Middle frontal gyrus (tissue), 1 donor: ENCODE data around the gene NAA80.
"Not testable (repeated sequence)": the region's sequence is repeated elsewhere in the genome, so short reads cannot be mapped to it uniquely, and the experiment has no call there.

ENCODE experiments used
- DNase-seq: peaks from one replicate; pipeline ENCODE4 v3.0.0-alpha.2; 2015; ENCODE audit warnings: low spot score; ENCODE audit errors: extremely low spot score

The NAA80 gene

DNA sequence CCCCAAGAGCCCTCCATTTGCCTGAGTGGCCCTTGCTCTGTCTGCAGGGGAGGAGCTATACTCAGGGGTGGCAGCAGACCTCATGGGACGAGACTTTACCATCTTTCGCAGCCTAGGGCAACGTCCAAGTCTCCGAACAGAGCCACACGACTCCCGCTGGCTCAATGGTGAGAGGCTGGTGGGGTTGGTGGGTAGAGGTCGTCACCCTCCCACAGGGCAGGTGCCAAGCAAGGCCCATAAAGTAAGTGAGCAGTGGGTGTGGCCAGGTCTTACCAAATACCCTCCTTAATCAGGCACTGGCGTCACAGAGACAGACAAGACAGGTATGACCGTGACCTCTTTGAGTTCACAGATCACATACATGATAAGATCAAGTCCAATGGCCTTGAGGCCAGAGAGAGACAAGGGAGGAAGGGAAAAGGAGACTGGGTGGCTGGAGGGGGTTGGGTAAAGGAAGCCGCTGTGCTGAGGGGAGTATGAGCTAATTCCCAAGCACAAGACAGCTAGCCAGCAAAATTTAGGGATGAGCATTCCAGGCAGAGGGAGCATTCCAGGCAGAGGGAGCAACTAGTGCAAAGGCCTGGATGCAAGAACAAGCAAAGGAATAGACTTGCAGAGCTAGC lies 27.8 kb downstream of the NAA80 start:
- no peak for DNase-seq

DNA sequence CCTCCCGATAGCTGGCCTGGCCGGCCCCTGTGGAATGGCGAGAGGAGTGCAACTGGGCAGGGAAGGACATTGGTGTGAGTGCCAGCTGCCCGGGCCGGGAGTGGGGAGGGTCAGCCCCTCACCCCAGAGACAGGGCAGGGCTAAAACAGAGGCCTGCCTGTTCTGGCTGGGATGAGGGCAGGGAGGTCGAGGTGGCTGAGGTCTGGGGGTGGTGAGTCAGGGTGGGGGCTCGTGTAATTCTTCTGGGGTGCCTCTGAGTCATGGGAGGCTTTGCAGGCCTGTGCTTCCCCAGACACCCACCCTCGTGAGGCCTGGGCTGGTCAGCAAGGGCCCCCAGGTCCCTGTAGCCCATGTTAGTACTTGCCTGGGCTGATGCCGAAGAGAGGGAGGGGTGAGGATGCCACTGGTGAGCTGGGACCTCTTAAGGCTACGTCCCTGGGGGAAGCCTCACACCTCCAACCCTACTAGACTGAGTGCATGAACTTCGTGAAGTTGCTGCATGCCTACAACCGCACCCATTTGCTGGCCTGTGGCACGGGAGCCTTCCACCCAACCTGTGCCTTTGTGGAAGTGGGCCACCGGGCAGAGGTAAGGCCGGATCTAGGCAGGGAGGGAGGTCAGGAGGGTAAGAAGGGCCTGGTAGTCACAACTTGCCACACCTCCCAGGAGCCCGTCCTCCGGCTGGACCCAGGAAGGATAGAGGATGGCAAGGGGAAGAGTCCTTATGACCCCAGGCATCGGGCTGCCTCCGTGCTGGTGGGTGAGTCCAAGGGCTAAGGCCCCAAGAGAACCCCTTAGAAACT lies 28.6 kb downstream of the NAA80 start:
- no peak for DNase-seq

DNA sequence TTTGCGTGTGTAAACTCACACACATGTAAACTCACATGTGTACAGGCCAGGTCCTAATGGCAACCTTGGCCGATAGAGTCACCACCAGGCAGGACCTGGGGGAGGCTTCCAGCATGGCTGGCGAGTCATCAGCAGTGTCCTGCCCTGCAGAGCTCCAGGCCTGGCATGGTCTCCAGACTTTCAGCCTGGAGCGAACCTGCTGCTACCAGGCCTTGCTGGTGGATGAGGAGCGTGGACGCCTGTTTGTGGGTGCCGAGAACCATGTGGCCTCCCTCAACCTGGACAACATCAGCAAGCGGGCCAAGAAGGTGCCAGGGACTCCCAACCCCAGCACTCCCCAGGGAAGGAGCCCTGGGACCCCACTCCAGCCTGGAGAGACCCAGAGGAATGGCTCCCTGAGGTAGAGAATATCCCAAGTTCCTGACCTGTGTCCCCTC lies 29.2 kb downstream of the NAA80 start:
- no peak for DNase-seq

DNA sequence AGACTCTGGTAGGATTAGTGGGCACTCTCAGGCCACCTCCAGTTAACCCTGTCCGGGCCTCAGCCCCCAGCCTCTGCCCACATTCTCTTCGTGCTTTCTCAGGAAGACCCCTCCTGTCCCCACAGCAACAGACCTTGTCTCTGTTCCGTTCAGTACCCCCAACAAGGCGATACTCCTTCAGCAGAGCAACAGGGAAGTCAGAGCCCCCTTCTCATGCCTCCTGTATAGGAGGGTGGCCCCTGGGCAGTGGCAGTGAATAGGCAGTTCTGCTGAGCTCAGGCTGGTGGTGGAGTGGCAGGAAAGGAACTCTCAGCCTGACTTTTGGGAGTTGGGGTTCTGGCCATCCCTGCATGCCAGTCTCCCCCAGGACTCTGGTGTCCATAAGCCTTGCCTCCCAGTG lies 29.7 kb downstream of the NAA80 start:
- no peak for DNase-seq

DNA sequence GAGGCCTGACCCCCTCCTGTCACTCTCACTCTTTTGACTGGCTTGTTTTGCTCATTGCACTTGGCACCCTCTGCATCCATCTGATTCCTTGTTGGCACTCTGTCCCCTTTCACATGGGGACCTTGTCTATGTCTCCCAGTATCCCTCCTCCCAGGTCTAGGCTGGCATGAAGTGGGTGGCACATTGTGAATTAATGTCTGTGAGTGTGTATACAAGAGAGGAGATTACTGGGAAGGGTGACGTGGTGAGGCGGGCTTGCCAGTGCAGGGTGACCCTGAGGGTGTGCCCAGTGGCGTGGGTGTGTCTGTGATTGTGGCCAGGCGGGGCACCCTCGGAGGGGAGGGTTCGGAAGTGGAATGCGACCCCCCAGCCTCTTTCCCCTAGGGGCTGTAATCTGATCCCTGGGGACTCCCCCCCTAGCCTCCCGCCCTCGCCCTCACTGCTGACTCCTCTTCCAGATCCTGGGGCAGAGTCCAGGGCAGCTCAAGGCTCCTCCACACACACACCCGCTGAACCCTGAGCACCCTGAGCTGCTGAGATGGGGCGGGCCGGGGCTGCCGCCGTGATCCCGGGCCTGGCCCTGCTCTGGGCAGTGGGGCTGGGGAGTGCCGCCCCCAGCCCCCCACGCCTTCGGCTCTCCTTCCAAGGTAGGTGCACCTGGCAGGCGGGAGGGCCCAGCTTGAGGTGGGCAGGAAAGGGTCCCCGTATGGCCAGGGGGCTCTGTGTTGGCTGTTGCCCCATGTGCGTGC lies 30.3 kb downstream of the NAA80 start, which contains the start of gene SEMA3B:
SEMA3B (plus strand) TSS at position 445 of the 749 bp plus-strand sequence; CDS start at position 539, 94 bp downstream.
- no peak for DNase-seq

DNA sequence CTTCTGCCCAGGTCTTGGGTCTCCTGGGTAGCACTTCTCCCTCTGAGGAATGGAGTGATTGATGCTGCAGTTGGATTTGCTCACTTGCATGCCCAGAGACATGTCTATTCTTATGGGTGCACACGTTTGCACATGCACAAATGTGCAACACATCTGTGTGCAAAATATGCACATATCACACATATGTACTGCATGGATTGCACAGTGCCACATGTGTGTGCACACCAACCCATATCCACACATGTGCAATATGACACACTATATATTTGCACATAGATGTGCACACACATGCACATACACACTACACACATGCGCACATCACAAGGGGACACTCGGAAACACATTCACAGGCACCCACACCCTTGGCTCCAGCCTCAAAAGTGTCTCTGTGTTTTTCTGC lies 30.9 kb downstream of the NAA80 start:
- DNase-seq = no peak

DNA sequence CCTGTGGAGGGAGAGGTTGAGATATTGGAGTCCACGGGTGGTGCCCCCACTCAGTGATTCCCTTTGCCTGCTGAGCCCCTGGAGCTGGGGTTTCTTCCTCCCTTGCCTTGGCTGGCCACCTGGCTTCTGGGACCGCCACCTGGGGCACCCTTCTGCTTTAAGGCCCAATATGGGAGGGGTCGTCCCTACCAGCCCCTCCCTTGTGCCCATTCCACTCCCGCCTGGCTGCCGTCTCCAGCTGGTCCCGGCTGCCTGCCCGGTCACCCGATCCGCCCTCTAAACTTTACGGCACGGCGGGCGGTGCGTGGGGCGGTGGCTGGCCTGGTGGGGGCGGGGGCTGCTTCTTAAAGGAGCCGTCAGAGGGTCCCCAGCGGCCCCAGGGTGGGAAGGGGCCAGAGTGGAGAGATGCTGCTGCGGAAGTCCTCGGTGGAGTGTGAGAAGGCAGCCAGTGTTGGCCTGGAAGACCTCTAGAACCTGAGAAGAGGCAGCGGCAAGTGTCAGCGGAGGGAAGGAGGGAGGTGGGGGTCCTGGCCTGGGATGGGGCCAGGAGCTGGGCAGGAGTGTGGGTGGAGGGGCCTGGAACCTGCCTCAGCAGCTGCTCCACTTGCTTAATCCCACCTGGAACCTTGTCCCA lies 31.8 kb downstream of the NAA80 start:
- no peak for DNase-seq

DNA sequence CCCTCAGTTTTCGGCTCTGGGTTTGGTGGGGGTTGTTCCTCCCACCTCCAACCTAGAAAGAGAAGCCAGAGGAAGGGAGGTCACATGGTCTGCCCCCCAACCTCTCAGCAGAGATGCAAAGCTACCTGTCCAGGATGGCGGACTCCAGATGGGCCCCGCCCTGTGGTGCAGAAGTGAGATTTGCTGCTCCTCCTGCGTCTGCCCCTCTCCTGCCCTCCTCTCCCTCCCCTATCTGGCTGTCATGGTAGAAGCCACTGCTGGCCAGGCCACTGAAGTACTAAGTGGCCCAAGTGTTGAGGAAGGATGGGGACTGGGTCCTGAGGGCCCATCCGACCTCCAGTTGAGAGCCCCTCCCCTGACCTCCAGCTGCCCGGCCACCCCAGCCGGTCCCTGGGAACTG lies 32.4 kb downstream of the NAA80 start:
- DNase-seq = no peak

DNA sequence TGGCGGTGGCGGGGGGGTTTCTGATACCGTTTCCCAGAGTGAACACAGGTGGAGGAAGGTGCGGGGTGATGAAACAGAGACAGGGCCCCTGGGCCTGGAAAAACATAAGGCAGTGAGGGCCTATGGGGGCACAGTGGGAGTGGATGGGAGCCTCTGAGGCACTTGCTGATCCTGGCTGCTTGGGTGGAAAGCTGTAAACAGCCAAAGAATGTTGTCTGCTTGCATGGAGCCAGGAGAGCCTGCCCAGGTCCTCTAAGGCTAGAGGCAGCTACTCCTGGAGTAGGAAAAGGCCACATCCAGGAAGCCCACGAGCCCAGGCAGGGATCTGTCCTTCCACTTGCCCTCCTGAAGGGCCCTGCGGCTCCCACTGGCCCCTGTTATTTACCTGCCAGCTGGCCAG lies 33.2 kb downstream of the NAA80 start:
- DNase-seq = no peak

DNA sequence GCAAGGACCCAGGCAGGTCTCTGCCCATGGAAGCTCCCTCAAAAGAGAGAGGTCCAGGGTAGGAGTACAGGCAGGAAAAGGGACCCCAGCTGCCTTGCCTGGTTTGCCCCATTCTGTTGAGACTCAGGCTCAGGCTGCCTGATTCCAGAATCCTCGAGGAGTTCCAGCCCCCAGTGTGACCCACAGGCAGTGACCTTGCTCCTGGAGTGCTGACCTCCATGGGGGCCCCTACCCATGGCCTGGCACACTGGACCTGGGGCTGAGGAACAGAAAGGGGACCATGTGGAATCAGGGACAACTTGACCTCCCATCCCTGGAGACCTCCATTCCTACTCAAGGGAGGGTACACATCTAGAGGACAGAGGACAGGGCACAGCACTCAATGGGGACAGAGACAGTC lies 33.6 kb downstream of the NAA80 start:
- no peak for DNase-seq

DNA sequence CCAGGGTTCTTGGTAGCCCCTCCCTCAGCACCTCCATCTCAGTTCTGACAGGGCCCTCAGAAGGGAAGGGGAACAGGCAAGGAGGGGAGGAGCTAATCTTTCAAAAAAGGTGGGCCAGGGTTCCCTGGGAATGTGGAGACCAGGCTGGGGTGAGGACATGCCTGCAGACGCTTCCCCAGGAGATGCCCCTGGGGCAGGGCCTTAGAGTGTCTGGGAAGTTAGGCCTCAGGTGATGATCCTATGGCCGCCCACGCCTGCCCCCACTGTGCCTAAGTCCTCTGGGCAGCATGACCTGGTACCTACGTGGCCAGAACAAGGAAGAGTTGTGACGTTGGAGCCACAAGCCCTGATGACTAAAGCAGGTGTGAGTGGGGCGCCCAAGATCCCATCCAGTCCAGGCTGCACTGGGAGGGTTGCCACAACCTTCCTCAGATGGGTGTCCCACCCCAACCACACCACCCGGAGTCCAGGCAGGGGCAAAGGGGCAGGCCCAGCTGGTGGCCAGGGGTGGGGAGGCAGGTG lies 34.2 kb downstream of the NAA80 start:
- DNase-seq = no peak

DNA sequence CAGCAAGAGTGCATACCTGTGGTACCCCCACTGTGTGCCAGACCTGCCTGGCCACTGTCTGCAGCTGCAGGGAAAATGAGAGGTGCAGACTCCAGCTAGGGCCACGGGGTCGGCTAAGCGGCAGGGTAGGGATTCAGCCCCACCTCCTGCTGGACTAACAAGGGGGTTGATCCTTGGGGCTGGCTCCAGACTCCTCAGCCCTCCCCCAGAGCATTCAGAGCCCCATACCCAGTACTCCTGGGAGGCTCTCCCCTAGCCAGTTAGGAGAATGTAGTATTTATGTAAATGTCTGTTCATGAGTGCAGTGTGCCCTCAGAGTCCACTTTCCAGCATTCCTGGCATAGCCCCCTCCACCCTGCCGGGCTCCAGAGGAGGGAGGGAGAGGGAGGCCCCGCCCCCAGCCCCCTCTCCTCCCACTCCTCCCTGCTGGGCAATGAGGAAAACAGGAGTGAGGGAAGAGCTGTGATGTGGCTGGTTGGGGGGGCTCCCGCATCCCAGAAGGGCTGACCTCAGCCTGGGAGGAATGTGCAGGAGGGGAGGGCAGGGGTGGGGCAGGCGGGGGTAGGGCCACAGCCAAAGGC lies 34.7 kb downstream of the NAA80 start:
- DNase-seq = no peak

DNA sequence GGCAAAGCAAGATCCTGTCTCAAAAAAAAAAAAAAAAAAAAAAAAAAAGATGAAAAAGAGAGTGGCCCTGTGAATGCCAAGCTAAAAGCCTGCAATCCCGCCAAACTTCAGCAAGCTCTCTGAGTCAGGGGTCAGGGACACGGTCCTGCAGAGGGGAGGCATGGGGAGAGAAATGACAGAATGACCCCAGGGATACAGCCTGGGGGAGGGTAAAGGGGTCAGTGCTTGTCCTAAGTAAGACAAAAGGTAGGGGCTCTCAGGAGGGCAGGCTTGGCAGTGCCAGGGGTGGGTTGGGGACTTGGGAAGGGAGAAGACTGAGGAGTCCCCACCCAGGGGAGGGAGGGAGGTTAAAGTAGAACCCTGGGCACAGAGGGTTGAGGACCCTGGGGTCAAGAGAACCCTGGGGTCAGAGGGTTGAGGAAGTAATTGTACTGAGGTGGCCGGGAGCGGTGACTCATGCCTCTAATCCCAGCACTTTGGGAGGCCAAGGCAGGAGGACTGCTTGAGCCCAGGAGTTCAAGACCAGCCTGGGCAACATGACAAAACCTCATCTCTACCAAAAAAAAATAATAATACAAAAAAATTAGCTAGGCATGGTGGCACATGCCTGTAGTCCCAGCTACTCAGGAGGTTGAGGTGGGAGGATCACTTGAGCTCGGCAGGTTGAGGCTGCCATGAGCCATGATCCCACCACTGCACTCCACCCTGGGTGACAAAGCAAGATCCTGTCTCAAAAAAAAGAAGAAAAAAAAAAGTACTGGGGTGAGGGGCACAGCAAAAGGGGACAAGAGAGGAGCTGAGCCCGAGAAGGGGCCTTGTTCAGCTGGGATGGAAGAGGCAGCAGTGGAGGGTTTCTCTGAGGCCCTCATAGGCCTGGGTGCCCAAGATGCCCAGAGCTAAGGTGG lies 35.5 kb downstream of the NAA80 start:
- no peak for DNase-seq

DNA sequence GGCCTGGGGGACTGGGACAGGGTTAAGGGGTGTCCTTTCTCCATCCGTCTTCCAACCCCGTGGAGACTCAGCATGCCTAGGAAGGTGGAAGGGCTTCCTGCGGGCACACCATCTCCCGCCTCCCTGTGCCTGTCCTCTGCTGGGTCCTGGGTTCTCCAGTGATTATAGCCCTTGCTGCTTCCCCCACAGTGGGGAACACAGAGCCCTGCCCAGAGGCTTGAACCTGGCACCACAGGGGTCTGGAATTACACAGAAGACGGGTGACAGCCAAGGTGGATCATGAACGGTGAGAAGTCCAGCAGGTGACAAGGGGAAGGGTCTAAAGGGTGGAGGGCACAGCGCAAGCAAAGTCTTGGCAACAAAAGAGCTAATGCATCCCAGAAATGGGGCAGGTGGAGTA lies 36.4 kb downstream of the NAA80 start:
- DNase-seq = no peak

DNA sequence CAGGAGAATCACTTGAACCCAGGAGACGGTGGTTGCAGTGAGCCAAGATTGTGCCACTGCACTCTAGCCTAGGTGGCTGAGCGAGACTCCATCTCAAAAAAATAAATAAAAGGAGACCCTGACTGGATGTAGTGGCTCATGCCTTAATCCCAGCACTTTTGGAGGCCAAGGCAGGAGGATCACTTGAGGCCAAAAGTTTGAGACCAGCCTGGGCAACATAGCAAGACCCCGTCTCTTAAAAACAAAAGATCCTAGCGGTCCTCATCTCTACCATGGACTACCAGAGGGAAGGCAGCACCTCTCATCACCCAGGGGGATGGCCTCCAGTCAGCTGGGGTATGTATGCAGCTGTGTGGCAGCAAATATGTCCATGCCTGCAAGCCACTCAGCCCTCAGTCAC lies 37.0 kb downstream of the NAA80 start:
- DNase-seq = not testable (repeated sequence)

DNA sequence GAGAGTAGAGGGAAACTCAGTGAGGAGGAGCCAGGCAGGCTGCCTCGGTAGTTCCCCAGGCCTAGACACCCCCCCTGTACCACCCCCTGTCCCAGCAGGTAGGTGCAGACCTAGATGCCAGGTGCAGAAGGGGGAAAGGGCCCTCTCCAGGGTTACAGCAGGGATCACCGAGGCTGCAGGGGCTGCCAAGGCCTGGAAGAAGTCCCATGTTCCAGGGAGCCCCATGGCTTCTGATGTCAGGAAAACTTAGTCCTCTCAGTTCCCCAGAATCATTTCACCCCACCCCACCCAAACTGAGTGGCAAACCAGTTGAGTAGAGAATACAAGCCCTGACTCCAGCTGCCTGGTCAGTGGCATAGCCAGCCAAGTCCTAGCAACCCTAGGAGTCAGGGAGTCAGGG lies 37.7 kb downstream of the NAA80 start:
- no peak for DNase-seq

DNA sequence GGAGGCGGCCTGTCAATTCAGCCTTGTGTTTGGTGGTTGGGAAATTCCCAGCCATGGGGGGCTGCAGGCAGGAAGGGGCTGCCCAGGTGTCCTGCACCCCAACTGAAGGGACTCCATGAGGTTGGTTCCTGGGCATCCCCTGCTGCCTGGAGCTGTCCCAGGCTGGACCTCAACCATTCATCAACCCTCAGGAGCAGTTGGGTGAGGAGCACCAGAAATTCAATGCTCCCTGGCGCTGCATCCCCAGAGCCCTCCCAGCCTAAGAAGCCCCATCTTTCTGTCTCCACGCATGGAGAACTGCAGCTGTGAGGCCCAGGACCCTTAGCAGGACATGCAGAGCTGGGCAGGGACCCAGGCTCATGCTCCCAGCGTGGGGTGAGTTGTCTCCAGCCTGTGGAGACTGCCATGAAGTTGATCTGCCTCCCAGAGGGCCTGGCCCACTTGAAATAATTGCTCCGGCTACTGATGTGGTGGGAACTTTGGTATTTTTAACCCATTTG lies 38.2 kb downstream of the NAA80 start:
- no peak for DNase-seq

DNA sequence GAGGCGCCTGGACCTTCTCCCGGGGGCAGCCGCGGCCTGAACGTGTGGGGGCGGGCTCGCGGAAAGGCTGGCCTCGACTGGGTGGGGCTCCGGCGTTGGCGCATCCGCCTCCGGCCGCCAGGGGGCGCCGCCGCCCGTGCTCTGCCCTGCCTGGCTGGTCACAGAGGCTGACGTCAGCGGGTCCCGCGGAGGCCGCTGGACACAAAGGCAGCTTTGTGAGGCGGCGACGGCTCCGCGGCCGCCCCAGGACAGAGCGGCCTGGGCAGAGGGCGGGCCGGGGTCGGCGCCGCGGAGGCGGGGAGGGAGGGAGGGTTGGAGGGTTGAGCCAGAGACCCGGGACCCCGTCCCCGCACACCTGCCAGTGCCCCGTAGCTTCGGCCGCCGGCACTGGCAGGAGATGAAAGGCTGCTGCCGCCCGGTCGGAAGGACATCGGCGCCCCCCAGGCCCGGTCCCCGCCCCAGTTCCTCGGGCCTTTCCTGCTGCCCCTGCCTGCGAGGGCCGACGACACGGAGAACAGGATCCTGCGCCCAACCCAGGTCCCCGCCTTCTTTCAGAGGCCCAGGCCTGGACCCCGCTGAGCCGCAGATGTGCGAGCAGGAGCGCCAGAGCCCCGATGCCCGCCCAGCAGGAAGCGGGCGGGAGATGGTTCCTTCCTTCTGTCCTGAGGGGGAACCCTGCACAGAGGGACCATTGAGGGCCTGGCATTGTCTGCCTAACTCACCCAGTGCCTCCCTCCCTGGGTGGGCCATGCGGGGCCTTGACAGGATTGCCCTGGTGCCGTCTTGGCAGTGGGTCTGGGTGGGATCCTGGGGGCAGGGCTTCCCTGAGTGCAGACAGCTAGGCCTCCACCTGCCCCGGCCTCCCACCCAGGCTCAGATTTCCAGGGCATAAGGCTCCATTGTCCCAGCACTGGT lies 38.9 kb downstream of the NAA80 start:
- DNase-seq = peak; percentile 94
